HG02938 (cell line): ENCODE results near the gene CAPN11.
"Not testable (repeated sequence)": the region's sequence is repeated elsewhere in the genome, so short reads cannot be mapped to it uniquely, and the experiment has no call there.

ENCODE experiments used
- ATAC-seq: cut with Tn5 transposase; IDR thresholded peaks from one replicate; pipeline ENCODE4 v1.9.1; 2021; ENCODE audit warnings: mild to moderate bottlenecking, moderate library complexity; ENCODE audit not compliant: unreplicated experiment

The CAPN11 gene

DNA sequence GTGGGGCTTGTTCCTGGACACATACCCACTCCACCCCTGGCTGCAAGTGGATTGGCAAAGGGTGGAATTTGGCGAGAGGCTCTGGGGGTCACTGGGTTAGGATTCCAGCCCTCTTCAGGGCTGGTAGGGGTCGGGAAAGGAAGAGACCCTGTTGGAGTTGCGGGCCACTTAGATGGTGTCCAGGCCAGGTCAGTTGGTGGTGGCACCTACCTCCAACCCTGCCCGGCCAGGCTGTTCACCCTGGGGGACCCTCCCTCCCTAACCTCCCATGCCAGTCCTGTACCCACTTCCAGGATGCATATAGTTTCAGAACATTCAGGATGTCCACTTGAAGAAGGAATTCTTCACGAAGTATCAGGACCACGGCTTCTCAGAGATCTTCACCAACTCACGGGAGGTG, 21.0 kb downstream of the CAPN11 start:
- ATAC-seq: no peak

DNA sequence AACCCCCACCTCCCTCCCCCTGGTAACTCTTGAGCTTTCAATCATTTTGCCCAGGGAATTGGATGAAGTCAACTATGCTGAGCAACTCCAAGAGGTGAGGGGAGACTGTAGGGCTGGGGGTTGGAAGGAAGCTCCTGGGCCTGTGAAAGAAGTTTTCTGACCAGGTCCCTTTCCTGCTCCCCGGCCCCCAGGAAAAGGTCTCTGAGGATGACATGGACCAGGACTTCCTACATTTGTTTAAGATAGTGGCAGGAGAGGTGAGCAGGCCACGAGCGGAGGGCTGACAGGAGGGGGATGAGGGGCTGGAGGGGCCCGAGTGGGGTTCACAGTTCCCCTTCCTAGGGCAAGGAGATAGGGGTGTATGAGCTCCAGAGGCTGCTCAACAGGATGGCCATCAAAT, 21.8 kb downstream of the CAPN11 start:
- ATAC-seq: no peak

DNA sequence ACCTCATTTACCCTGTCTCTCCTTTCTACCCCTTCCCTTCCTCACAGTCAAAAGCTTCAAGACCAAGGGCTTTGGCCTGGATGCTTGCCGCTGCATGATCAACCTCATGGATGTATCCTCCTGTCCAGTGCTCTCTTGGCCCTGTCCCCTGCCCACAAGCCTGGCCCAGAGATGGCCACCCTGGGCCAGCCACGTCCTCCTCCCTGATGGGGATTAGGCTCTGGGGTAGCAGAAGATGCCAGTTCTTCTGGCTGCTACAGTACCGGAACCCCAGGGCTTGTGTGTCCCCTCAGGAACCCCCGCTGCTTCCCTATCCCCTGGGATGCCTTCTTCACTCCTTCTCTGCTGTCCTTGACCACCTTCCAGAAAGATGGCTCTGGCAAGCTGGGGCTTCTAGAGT, 22.3 kb downstream of the CAPN11 start:
- no peak for ATAC-seq

- ATAC-seq: not testable (repeated sequence)
These were observed 23.2 kb downstream of the CAPN11 start for GRCh38 chr6:44181784-44182183.

- ATAC-seq: no peak
These were observed 24.3 kb downstream of the CAPN11 start for GRCh38 chr6:44182911-44183390.

- ATAC-seq: no peak
These were observed 25.2 kb downstream of the CAPN11 start for GRCh38 chr6:44183783-44184182.

DNA sequence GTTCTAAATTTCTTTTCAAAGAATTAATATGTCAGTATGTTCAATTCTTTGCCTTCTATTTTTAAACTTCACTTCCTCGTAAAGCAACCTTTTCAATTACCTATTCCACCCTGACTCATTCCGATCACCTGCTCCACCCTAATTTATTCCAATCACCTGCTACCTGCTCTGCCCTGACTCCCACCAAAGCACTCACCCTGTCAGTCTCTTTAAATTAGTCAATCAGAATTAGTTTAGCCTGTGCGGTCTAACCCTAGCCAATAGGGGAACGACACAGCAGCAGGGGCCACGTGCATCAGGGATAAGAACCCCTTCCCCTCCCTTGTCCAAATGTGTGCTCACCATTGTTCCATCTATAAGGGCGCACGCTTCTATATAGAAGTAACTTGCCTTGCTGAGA, 26.7 kb downstream of the CAPN11 start:
- ATAC-seq: not testable (repeated sequence)

- no peak for ATAC-seq
These were observed 27.5 kb downstream of the CAPN11 start for GRCh38 chr6:44185953-44186634.

GRCh38 chr6:44186635-44187025, 28.0 kb downstream of the CAPN11 start:
- ATAC-seq: no peak

DNA sequence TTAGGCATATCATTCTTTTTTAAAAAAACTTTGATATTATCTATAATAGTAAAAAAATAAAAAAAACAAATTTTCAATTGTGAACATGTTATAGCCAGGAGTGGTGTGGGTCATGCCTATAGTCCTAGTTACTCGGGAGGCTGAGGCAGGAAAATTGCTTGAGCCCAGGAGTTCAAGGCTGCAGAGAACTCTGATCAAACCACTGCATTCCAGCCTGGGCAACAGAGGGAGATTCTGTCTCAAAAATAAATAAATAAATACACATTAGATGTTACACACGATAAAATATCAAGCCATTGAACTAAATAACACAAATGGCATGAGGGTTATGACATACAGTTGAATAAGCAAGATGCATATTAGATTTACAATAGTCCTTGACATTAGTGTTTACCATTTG, 30.2 kb downstream of the CAPN11 start:
- no peak for ATAC-seq

- ATAC-seq: no peak
These were observed 30.6 kb downstream of the CAPN11 start for GRCh38 chr6:44189257-44189656.

DNA sequence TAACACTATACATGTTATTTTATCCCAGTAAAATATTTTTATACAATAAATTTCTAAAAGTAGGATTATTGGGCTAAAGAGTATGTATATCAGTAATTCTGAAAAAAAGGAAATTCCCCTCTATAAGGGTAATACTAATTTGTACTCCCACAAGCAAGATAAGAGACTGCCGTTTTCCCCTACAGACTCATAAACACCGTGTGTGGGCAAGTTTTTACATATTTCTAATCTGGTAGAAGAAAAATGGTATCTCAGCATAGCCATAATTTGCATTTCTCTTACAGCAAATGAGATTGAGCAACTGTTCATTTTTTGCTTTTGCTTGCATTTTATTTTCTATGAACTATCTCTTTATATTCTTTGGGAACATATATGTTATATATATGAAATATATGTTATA, 32.1 kb downstream of the CAPN11 start:
- ATAC-seq: no peak

- ATAC-seq: no peak
These were observed 33.9 kb downstream of the CAPN11 start for GRCh38 chr6:44192428-44193041.

GRCh38 chr6:44193307-44193910, 34.8 kb downstream of the CAPN11 start:
- ATAC-seq: no peak

- ATAC-seq: no peak
These were observed 35.7 kb downstream of the CAPN11 start for GRCh38 chr6:44194326-44194725.

GRCh38 chr6:44196351-44196750, 37.7 kb downstream of the CAPN11 start:
- not testable (repeated sequence) for ATAC-seq

DNA sequence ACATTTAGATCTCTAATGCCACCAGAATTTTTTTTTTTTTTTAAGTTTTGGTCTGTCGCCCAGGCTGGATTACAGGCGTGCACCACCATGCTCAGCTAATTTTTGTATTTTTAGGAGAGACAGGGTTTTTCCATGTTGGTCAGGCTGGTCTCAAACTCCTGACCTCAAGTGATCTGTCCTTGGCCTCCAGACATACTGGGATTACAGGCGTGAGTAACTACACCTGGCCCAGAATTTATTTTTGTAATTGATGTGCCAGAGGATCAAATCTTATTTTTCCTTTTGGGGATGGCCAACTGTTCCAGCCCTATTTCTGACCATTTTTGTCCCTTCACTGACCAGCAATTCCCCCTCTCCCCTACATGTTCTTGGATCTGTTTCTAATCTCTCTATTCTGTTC, 40.1 kb downstream of the CAPN11 start:
- ATAC-seq: no peak

- no peak for ATAC-seq
These were observed 41.3 kb downstream of the CAPN11 start for GRCh38 chr6:44199883-44200282.

DNA sequence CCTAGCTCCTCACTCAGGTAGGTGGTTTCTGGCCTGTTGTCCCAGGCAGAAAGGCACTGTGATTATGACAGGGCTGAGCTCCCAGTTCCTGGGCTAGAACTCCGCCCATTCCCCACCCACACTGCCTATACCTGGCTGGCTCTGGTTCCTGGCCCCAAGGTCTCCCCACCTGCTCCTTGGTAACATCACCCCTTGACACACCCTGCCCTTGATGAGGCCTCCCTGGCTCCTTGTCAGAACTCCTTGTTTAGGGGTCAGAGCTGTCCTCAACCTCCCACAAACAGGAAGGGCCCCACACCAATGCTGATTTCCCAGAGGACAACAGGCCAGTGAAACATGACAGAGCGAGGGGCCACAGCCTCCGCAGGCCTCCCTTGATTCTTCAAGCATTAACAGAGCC, 42.6 kb downstream of the CAPN11 start:
- ATAC-seq: no peak

DNA sequence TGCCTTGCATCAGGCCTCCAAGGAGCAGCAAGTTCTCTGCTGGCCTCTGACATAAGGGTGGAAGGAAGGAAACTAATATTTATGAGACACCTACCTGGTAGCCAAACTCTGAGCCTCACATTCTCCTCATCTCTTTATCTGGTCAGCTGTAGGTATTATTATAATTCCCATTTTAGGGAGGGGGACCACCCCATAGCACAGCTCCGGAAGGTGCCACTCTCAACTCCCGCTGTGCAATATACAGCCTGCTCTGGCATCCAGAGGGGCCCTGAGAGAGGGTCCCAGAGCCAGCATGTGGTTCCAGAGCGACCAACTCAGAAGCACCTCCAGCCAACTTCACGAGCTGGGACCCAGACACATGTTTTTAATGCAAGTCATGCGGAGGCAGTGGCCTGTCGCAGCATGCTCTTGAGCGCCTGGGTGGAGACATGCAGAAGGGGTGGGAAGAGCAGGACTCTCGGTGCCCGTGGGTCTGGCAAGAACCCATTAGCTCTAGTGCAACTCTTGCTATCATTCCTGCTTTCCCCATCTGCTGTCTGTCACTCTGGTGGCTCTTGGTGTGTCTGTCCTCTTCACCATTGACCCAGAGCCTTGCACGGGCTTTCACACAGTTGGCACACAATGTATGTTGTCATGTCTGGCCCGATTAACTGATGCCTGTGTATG, 43.2 kb downstream of the CAPN11 start:
- no peak for ATAC-seq

DNA sequence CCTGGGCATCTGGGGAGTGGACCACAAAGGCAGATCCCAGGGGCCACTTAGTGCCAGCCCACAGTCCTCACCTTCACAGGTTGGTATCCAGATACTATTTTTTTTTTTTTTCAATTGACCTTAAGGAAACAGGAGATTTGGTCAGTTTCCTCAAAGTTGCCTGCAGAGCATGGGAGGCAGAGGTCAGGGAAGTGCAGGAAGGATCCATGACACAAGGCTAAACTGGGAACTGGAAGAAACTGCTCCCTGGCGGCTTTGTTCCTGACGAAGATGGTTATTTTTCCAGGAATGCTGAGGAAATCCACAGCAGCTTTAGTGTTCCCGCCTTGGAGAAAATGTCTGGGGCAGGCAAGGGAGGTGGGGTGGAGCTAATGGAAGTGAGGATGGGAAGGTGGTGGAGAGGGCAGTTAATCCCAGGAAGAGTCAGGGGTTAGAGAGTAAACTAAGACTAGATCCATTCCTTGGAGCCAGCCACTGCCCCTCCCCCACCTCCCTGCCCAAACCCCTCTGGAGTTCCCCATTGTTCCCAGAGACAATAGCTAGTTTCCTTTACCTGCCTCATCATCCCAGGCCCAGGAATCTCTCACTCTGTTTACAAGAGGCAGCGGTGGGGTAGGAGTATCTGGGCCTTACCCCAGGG, 43.8 kb downstream of the CAPN11 start:
- ATAC-seq: no peak
